GM19099 (cell line): ENCODE results near the gene UGT2B7.

Source experiments
- POLR2A ChIP-seq: IDR thresholded peaks from 3 replicates; pipeline ENCODE4 v1.6.1; 2011; ENCODE audit warnings: low read depth; ENCODE audit not compliant: insufficient read length; ENCODE audit errors: extremely low read depth

The UGT2B7 gene

DNA sequence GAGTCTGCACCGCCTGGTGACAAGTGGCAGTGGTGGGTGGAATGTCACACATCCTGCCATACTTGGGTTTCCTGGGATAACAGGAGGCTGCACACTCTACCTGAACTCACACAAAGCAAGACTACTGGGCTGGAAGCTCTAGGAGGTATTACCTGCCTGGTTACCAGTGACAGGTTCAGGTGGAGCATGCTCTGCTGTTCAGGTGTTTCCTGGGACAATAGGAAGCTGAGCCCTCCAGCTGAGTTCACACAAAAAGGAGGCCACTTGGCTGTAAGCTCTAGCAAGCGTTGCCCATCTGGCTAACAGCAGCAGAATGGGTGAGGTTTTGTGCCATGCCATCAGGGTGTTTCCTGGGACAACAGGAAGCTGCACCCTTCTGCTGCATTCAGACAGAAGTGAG, 17.4 kb upstream of the UGT2B7 start:
- no peak for TF ChIP-seq POLR2A

DNA sequence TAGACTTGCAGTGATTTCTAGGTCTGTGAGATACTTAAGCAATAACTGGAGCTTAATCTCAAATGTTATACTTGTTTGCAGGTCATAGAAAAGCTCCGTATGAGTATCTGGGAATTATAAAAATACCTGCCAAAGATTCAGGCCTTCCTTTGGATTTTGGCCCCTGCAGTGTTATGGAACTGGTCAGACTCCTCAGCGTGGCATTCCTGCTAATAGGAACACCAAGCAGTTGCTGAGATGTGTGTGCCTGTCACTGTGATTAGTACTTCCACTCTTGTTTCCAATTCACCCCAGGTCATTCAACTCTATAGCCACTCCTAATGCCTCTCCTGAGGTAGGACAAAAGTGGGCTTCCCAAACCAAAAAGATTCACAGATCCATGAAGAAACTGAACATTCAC, 7.8 kb upstream of the UGT2B7 start:
- TF ChIP-seq POLR2A = no peak

DNA sequence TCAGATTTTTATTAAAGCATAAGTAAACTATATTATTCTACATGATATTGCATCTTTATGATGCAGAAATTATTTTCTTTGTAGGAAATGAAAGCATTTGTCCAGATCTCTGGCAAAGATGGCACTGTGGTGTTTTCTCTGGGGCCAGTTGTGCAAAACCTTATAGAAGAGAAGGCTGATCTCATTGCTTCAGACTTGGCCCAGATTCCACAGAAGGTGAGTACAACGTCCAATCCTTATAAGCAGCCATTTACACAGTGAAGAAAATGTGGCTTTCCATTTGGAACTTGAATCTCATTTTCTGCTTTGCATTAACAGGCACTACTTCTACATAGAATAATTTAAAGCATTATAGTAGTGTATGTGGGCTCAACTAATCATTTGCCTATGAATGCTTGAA, 6.9 kb upstream of the UGT2B7 start:
- no peak for TF ChIP-seq POLR2A

DNA sequence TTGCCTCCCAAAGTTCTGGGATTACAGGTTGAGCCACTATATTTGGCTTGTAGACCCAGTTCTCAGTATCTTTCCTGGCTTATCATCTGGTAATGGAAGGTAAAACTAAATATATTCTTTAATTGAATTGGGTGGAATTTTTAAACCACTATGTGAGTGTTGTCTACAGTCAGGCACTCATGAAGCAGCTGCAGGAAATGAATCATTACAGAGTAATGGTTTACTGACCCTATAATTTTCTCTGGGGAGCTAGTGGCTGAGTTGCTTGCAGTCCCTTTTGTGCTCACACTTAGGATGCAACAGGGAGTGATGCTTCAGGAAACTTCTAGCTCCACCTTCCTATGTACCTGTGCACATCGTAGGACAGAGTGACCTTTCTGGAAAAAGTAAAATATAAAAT, 4.1 kb upstream of the UGT2B7 start:
- no peak for TF ChIP-seq POLR2A

DNA sequence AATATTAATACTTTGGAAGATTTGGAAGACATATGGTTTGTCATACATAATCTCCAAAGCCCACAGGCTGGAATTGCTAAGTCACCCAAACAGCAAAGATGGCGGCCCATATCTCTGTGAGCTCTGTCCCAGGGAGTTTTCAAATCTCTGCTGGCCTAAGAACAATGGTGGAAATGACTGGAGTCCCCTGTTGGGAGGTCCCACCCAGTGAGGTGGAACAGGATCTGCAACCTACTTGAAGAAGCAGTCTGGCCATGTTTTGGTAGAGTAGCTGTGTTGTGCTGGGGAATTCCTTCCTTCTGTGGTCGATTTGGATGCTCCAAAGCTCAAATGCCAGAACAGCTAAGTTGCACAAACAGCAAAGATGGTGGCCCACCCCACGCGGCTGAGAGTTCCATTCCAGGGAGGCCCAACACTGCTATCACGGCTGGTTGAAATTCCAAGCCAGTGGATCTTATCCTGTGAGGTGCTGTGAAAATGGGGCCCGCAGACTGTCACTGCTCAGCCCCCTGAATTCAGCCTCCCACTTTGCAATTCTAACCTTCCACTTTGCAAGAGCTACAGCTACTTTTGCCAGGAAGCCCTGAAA, 3.2 kb upstream of the UGT2B7 start:
- no peak for TF ChIP-seq POLR2A

DNA sequence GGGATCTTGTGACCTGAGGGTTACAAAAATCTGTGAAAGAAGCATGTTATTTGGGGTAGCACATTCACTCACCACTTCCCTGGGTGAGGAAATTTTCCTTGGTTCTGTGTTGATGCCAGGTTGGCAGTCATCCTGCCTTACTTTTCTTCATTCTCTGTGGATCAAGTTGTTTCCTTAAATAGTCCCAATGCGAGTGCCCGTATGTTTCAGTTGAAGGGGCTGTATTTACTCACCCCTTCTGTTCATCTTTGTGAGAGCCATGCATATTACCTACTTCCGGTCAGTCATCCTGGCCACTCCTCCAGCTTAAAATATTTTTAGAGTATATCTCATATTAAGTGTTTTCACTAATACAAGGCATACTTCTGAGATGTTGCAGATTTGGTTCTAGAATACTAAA, 2.6 kb upstream of the UGT2B7 start:
- no peak for TF ChIP-seq POLR2A

DNA sequence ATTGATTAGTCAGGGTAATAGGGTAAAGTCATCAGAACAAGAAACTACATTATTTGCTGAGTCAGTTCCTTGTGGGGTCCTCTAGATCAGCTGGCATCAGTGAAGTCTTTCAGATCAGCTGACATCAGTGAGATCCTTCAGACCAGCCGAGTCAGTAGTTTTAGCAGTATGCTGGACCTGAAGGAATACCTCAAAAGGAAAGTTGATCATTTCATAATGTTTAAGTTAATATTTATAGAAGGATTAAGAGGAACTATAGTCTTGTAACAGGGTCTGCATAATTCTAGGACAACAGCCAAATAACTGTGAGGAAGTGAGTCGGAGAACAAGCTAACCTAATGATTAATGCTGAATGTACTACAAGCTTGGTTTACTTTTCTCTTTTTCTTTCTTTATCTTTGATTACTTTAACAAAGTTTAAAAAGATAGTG, 958 bp upstream of the UGT2B7 start:
- no peak for TF ChIP-seq POLR2A

DNA sequence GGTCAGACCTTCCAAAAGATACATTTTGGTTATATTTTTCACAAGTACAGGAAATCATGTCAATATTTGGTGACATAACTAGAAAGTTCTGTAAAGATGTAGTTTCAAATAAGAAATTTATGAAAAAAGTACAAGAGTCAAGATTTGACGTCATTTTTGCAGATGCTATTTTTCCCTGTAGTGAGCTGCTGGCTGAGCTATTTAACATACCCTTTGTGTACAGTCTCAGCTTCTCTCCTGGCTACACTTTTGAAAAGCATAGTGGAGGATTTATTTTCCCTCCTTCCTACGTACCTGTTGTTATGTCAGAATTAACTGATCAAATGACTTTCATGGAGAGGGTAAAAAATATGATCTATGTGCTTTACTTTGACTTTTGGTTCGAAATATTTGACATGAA, 536 bp downstream of the UGT2B7 start:
- TF ChIP-seq POLR2A = no peak

DNA sequence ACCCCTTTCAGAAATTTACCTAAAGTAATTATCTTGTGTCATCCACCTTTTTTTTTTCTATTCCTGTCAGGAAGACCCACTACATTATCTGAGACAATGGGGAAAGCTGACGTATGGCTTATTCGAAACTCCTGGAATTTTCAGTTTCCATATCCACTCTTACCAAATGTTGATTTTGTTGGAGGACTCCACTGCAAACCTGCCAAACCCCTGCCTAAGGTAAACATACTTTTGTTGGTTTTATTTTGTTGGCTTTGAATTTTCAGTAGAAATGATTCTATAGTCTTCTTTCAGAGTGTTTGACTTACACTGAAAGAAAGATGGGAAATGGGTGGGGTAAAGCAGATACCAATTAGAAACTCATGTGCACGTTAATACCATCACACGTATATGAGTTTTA, 2.2 kb downstream of the UGT2B7 start:
- TF ChIP-seq POLR2A = no peak

DNA sequence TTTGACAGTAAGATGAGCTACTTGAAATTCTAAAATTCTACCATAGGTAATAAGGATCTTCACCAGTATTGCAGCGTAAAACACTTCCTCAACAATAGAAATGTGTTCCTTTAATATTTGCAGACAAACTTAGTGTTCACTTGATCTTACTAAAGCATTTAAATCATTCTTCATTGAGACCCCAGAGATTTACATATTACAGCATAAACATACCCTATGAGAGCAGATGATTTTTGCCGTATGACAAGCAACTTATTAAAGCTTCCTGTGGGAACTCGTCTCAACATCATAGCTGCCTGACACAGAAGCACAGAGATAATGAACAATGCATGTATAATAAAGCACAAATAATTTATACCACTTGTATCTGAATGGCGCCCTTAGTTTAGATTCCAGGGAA, 3.6 kb downstream of the UGT2B7 start:
- no peak for TF ChIP-seq POLR2A

DNA sequence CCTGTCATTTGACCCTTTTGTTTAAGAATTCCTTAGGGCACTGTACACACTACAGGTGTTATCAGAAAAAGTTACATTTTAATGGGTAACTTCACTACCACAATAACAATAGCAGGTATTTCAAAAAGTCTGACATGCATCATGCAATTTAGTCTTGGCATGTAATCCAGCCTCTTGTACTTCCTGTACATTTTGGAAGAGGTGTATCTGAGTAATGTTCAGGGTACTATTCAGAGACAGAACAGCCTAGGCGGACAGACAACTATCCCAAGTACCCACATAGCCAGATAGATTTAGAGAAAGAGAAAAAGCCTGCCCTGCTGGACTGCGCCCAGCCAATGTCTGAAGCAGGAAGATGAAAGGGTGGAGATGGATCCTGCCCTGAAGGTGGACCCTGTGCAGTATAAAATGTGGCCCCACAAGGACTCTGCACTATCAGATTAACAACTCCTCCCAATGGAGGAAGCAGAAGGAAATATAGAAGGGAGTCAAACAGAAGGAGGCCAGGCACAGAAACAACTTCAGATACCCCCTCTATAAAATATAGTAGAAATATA, 8.5 kb downstream of the UGT2B7 start:
- no peak for TF ChIP-seq POLR2A

DNA sequence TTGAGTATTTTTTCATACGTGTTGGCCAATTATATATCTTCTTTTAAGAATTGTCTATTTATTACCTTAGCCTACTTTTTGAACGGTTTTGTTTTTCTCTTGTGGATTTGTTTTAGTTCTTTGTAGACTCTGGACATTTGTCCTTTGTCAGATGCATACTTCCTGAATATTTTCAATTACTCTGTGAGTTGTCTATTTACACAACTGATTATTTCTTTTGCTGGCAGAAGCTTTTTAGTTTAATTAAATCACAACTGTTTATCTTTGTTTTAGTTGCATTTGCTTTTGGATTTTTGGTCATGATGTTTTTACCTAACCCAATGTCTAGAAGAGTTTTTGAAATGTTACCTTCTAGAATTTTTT, 19.6 kb downstream of the UGT2B7 start:
- no peak for TF ChIP-seq POLR2A

DNA sequence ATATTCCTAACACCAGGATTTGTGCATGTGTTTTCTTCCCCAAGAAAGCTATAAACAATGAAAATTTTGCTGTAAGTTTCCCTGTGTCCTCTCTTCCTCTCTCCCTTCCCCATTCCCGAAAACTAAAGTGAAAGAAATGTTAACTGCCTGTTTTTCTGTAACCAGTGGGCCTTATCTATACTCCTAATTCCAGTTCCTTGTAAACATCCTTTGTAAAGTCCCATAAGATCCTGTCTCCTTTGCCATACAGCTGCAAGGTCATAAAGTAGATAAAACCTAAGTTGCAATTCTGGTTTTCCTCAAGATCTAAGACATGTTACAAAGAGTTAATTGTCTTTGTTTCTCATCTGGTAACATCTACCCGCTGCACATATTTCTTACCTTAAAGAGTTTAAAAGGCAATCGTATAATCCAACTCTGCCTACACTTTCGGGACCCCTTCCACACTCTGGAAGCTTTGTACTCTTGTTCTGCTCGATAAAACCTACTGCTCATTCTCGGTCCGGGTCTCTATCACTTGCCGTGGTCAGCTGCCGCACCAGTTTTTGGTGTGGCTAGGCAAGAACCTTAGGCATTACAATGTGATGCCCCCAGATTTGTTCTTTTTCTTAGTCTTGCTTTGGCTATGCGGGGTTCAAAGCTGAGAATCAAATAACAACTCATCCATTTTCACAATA, 20.5 kb downstream of the UGT2B7 start:
- TF ChIP-seq POLR2A = no peak

DNA sequence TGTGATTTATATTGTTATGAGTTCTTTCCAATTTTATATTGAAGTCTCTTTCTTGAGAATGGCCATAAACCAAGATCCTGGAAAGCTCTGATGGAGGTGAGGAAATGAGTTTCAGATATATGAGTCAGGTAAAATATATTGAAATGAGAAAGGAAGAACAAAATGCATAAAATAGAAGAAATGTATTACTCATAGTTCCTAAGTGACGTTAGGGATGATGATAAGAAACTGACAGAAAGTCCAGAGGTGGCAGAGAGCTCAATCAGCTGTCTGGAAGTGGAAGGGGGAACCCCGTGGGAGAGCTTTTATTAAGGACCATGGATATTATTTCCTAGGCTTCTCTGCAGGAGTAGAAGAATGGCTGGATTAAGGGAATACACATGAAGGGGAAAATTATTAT, 24.6 kb downstream of the UGT2B7 start:
- no peak for TF ChIP-seq POLR2A

DNA sequence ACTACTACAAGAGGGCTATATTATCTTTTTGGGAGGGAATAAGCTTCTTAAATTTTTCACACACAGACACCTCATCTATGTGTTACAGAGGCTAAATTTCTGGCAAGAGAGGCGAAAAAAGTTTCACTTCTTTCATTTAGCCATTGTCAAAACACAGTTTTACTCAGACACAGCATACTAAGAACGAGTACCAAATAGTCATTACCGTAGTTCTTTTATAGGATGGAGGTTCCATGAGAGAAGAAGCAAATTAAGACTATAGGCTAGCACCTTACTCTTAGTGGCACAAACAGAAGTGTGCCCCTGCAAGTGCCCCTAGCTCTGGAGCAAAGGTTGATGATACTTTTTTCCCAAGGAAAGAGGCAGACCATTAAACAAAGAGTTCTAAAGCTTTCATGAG, 26.2 kb downstream of the UGT2B7 start:
- no peak for TF ChIP-seq POLR2A

DNA sequence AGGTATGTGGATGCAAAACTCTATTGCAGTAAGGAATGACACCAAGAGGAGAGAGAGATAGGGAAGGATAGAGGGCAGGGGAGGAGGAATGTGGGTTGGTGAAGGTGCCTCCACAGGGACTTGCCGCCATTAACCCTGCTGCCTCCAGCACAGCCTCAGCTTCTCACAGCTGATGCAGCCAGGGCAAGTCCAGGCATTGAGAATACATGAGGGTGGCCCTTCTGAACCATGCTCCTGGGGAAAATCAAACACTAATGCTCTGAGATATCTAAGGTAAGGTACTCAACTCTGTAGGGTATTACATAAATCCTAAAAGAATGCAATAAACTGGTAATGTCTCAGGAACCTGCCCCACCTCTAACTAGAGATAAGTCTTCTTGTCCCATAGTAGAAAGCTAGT, 28.7 kb downstream of the UGT2B7 start:
- no peak for TF ChIP-seq POLR2A

DNA sequence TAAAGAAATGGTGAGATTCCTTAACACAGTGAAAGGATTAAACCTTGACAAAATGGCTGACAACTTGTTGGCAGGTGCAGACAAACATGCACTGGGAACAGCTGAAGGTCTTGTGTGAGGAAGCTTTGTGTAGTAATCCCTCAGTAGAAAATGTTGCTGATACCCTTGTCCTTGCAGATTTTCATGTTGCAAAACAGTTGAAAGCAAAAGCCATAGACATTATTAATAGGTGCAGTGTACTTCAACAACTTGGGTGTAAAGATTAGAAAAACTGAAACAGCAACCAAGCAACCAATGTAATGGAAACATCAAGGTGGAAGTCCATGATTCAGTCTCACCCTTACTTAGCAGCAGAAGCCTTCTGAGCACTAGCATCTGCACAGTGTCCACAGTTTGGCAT, 29.8 kb downstream of the UGT2B7 start:
- no peak for TF ChIP-seq POLR2A
